K562 (cell line): ENCODE data around the gene TPO. TPM values are rescaled to one million over a fixed set of nuclear protein-coding genes. Genes with fewer than 3 reads are reported as not detected.

ENCODE experiments used
- ATAC-seq: fragments of 200-7000 bp; cut with Tn5 transposase; 3 replicates; pipeline ENCODE4 v1.9.1; 2020; ENCODE audit warnings: moderate library complexity
- BruUV-seq: library from RNA; stranded (reverse); fragments of 400-500 nt; replicated peaks from 2 replicates; lab custom pipeline; 2021; lab: Mats Ljungman, UMichigan
- CTCF ChIA-PET: fragments of 300-600 bp; formaldehyde crosslinking; extraction: SDS; loops from one replicate; lab custom pipeline; 2021; ENCODE audit warnings: low intra/inter-chr PET ratio; lab: Yijun Ruan, JAX
- POLR2A ChIA-PET: fragments of 300-600, 350-650 bp; sonication (Branson Sonifier 250); formaldehyde crosslinking; extraction: SDS; loops from one replicate; lab custom pipeline; 2021; ENCODE audit warnings: antibody characterized with exemption, inconsistent platforms; lab: Yijun Ruan, JAX
- DNase-seq, 4 experiments: peaks; one replicate each; pipeline versions ENCODE4 v3.0.0 to v3.0.0-alpha.2; 2011 to 2018; ENCODE audit warnings: low spot score in 3 of 4, mixed read lengths in 3 of 4; ENCODE audit errors: extremely low read depth in 1 of 4
- FAIRE-seq: peaks from 2 replicates; lab custom pipeline; 2011; peaks lifted over from hg19 to GRCh38; lab: Jason Lieb, UNC
- H2AFZ ChIP-seq: 2 replicates; pipeline ENCODE4 v1.6.0; 2011; ENCODE audit warnings: low read depth, low read length, control low read depth, inconsistent platforms
- H3K27ac ChIP-seq: fragments of 200-600 bp; 3 replicates; pipeline ENCODE4 v1.8.0; 2011; ENCODE audit warnings: low read depth, mild to moderate bottlenecking, control low read depth, inconsistent platforms, low read length, moderate library complexity, mixed read lengths; ENCODE audit errors: extremely low read depth
- H3K27me3 ChIP-seq, 2 experiments: fragments of 300-600 bp in 1 of 2; 2 replicates in 1 of 2; 3 replicates in 1 of 2; pipeline versions ENCODE4 v1.6.0 to v1.8.0; 2011; ENCODE audit warnings: inconsistent platforms in 2 of 2, low read length in 2 of 2, mild to moderate bottlenecking in 1 of 2, mixed read lengths in 1 of 2, moderate library complexity in 1 of 2; ENCODE audit not compliant: control insufficient read depth in 2 of 2, insufficient read depth in 2 of 2
- H3K36me3 ChIP-seq: fragments of 300-600 bp; 3 replicates; pipeline ENCODE4 v1.8.0; 2011; ENCODE audit warnings: mild to moderate bottlenecking, low read length, inconsistent platforms; ENCODE audit not compliant: control insufficient read depth, insufficient read depth
- H3K4me1 ChIP-seq, 2 experiments: fragments of 200-600 bp in 1 of 2; replicated peaks in 1 of 2; 2 replicates in 1 of 2; 3 replicates in 1 of 2; pipeline versions ENCODE4 v1.5.1 to v1.8.0; 2011; ENCODE audit warnings: inconsistent platforms in 2 of 2, low read length in 2 of 2, mild to moderate bottlenecking in 1 of 2, mixed read lengths in 1 of 2, moderate library complexity in 1 of 2; ENCODE audit not compliant: control insufficient read depth in 2 of 2, insufficient read depth in 2 of 2
- H3K4me2 ChIP-seq: 2 replicates; pipeline ENCODE4 v1.6.1; 2011; ENCODE audit warnings: low read length, control low read depth, inconsistent platforms, mixed read lengths; ENCODE audit not compliant: insufficient read depth
- H3K4me3 ChIP-seq: fragments of 200-600 bp; sonication (generic), shearing (Covaris generic); 2 replicates; pipeline ENCODE4 v1.5.1; 2016; ENCODE audit warnings: control low read depth, inconsistent platforms
- H3K79me2 ChIP-seq: fragments of 200-600 bp; 3 replicates; pipeline ENCODE4 v1.8.0; 2011; ENCODE audit warnings: low read length, inconsistent platforms; ENCODE audit not compliant: control insufficient read depth, insufficient read depth
- H3K9ac ChIP-seq, 2 experiments: 2 replicates each; pipeline versions ENCODE4 v1.6.0 to v1.6.1; 2011; ENCODE audit warnings: low read depth in 2 of 2, low read length in 2 of 2, control low read depth in 1 of 2, inconsistent platforms in 1 of 2, mild to moderate bottlenecking in 1 of 2, mixed read lengths in 1 of 2; ENCODE audit not compliant: insufficient read depth in 1 of 2
- H3K9me1 ChIP-seq: one replicate; pipeline ENCODE4 v1.6.0; 2011; ENCODE audit warnings: inconsistent platforms, mild to moderate bottlenecking, low read length, moderate library complexity; ENCODE audit not compliant: control insufficient read depth, insufficient read depth
- H3K9me3 ChIP-seq: replicated peaks from 2 replicates; pipeline ENCODE4 v1.5.1; 2011; ENCODE audit warnings: low read depth, low read length, inconsistent platforms; ENCODE audit not compliant: control insufficient read depth, insufficient read depth
- H4K20me1 ChIP-seq: replicated peaks from 2 replicates; pipeline ENCODE4 v1.6.1; 2011; ENCODE audit warnings: low read length, inconsistent platforms, mixed read lengths; ENCODE audit not compliant: control insufficient read depth, insufficient read depth
- BRF1 ChIP-seq: IDR thresholded peaks from 3 replicates; pipeline ENCODE4 v1.6.1; 2011; ENCODE audit warnings: borderline replicate concordance, mild to moderate bottlenecking; ENCODE audit not compliant: insufficient read length; ENCODE audit errors: extremely low read depth
- FUS ChIP-seq: fragments of 200-400 bp; formaldehyde crosslinking; optimal IDR thresholded peaks from 2 replicates; pipeline ENCODE3; 2017; ENCODE audit warnings: low read depth, low read length
- PPARD ChIP-seq: fragments of 250-450 bp; sonication (Bioruptor Pico); IDR thresholded peaks from 2 replicates; pipeline ENCODE4 v1.8.0; 2022; ENCODE audit warnings: inconsistent platforms, mild to moderate bottlenecking, moderate library complexity
- RBM15 ChIP-seq: fragments of 200-400 bp; formaldehyde crosslinking; IDR thresholded peaks from 2 replicates; pipeline ENCODE4 v1.6.1; 2018; ENCODE audit warnings: mild to moderate bottlenecking, low read length, moderate library complexity; ENCODE audit not compliant: insufficient read depth
- RBM34 ChIP-seq: fragments of 200-400 bp; formaldehyde crosslinking; IDR thresholded peaks from 2 replicates; pipeline ENCODE4 v1.6.1; 2018; ENCODE audit warnings: low read length, borderline replicate concordance; ENCODE audit not compliant: insufficient read depth
- ZNF445 ChIP-seq: fragments of 250-450 bp; sonication (Bioruptor Pico); IDR thresholded peaks from 2 replicates; pipeline ENCODE4 v1.4.0; 2020; ENCODE audit warnings: low read depth, mild to moderate bottlenecking, moderate library complexity
- WGBS: fragments of 100-300 bp; shearing (Covaris generic); methylation state at CpG from one replicate; pipeline ENCODE4 v1.1.6; 2016; ENCODE audit warnings: low coverage, mixed read lengths; ENCODE audit not compliant: insufficient coverage; ENCODE audit errors: missing lambda C conversion rate; 5-methylcytosine and 5-hydroxymethylcytosine counted together
- in situ Hi-C: fragments of 300-500 bp; cut with MboI; formaldehyde crosslinking; loops from 4 replicates; pipeline ENCODE4 v1.15.0; 2018; ENCODE audit warnings: inconsistent platforms, mixed read lengths
- intact Hi-C: fragments of 100-400 bp; cut with micrococcal nuclease; formaldehyde crosslinking; loops from 2 replicates; pipeline ENCODE4 v1.14.2; 2022
- polyA plus RNA-seq, 8 experiments: library from polyadenylated mRNA; depleted of rRNA in 4 of 8; stranded (reverse) in 5 of 8; unstranded in 3 of 8; fragments of >200 nt; fragmentation: Nextera tagmentation in 2 of 8; fragmentation: Illumina TruSeq in 1 of 8; extraction: Ambion mirVana in 2 of 8; extraction: Trizol in 1 of 8; gene quantifications; 2 replicates each; pipeline versions ENCODE4 v1.2.1 to v1.2.3, GENCODE V29; 2011 to 2014; ENCODE audit warnings: inconsistent platforms in 1 of 8, missing spikeins in 1 of 8
- total RNA-seq, 7 experiments: library from RNA; depleted of rRNA in 6 of 7; stranded (reverse); fragments of >200 nt in 6 of 7; fragmentation: Illumina TruSeq in 2 of 7; extraction: Trizol in 2 of 7; gene quantifications; 2 replicates each; pipeline versions ENCODE4 v1.2.1 to v1.2.3, GENCODE V29; 2011 to 2021; ENCODE audit warnings: low replicate concordance in 1 of 7

TPO gene
- total and polyA plus RNA-seq, 9 of the 15 experiments (the other 6 are each of a cell fraction or from before 2014, with no cell fraction given): not detected

DNA sequence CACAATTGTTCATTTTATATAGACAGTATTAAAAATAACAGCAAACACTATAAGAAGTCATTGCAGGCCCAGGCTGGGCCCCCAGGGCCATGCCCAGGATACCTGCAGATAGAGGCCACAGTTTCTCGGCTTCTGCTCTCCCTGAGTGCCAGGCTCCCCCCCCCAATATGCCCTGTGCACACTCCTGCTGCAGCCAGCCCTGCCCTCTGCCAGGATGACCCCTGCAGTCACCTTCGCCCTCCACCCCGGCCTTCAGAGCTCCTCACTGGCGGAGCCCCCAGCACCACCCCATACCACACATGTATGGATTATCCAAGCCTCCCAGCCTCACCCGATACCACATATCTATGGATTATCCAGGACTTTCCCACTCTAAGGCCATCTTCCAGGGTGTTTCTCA lies 104.5 kb downstream of the TPO start:
- H3K4me1 ChIP-seq: no peaks in the 10 kb centered on the region
- no peak overlapping the region for H3K4me3 ChIP-seq
- H4K20me1 ChIP-seq: no peaks in the 10 kb centered on the region
- H3K4me2 ChIP-seq: no peak overlapping the region
- no peaks in the 10 kb centered on the region for H3K79me2 ChIP-seq
- ATAC-seq (no peak), DNase-seq (no peak), FAIRE-seq (no peak)
- H3K36me3 ChIP-seq: no peaks in the 10 kb centered on the region
- TF ChIP-seq PPARD (CRISPR knock-in tag) (no peak), BRF1 (no peak), RBM15 (no peak), FUS (no peak), RBM34 (no peak)
- intact Hi-C loops: no loop called here
- no peak overlapping the region for H3K27ac ChIP-seq
- WGBS: 4% methylated on average over 5 of the region's 5 CpGs
- H3K9me1 ChIP-seq: no peaks in the 10 kb centered on the region
- H3K9me3 ChIP-seq: no peaks in the 10 kb centered on the region
- in situ Hi-C loops: no loop called here
- ChIA-PET CTCF (interaction anchor here (0.6 kb wide), 1 partner anchor 170 kb away, joined by 4 read pairs; no protein-coding TSS in a partner anchor), POLR2A (interaction anchor here (1.1 kb wide), 1 partner anchor 22 kb away, joined by 3 read pairs; no protein-coding TSS in a partner anchor)
- peaks cover 0 to 32% of the 10 kb centered on the region in 2 experiments; a peak in 2 of 5 replicates for H3K27me3 ChIP-seq
- BruUV-seq: no TSS peak
- H3K9ac ChIP-seq: no peak overlapping the region
- no peak overlapping the region for H2AFZ ChIP-seq

GRCh38 chr2:1518331-1518803 lies 105.1 kb downstream of the TPO start:
- Histone ChIP-seq H3K27me3 (peaks cover 0 to 27% of the 10 kb centered on the region in 2 experiments; a peak in 2 of 5 replicates), H3K4me2 (no peak overlapping the region), H4K20me1 (no peaks in the 10 kb centered on the region), H3K36me3 (no peaks in the 10 kb centered on the region), H3K9ac (no peak overlapping the region), H3K4me3 (no peak overlapping the region), H3K79me2 (no peaks in the 10 kb centered on the region), H3K9me1 (no peaks in the 10 kb centered on the region), H3K27ac (no peak overlapping the region), H3K9me3 (no peaks in the 10 kb centered on the region), H3K4me1 (no peaks in the 10 kb centered on the region), H2AFZ (no peak overlapping the region)
- CTCF ChIA-PET: no interaction called here
- in situ Hi-C loops: no loop called here
- intact Hi-C loops: no loop called here
- no peak for ATAC-seq
- WGBS: 0% methylated on average over 3 of the region's 3 CpGs
- BruUV-seq: no TSS peak
- peak; percentile 6 for FAIRE-seq
- no peak for TF ChIP-seq ZNF445 (CRISPR knock-in tag)
- POLR2A ChIA-PET: interaction anchor here (1.1 kb wide), 1 partner anchor 22 kb away, joined by 3 read pairs; no protein-coding TSS in a partner anchor
- no peak for DNase-seq
